HepG2 (cell line): ENCODE measurements around the gene NEURL2. TPM values are rescaled to one million over a fixed set of nuclear protein-coding genes. Genes with fewer than 3 reads are reported as not detected.
A peak's percentile ranks its signal among the peaks of the same experiment; 100 is the strongest.

Source experiments
- ATAC-seq: fragments of 200-7000 bp; cut with Tn5 transposase; 3 replicates; pipeline ENCODE4 v1.9.1; 2020; ENCODE audit warnings: mild to moderate bottlenecking, moderate library complexity
- BruUV-seq: library from RNA; stranded (reverse); fragments of 400-500 nt; replicated peaks from 2 replicates; lab custom pipeline; 2021; lab: Mats Ljungman, UMichigan
- CTCF ChIA-PET: fragments of 300-600 bp; formaldehyde crosslinking; extraction: SDS; loops from one replicate; lab custom pipeline; 2021; ENCODE audit warnings: low total read pairs, inconsistent platforms, low intra/inter-chr PET ratio; lab: Yijun Ruan, JAX
- POLR2A ChIA-PET: fragments of 350-600 bp; sonication (Branson Sonifier 250); formaldehyde crosslinking; loops from one replicate; lab custom pipeline; 2020; ENCODE audit warnings: antibody characterized with exemption, inconsistent platforms; lab: Yijun Ruan, JAX
- DNase-seq: peaks from one replicate; pipeline ENCODE4 v3.0.0-alpha.2; 2015; ENCODE audit warnings: low spot score
- FAIRE-seq: peaks from 3 replicates; lab custom pipeline; 2011; peaks lifted over from hg19 to GRCh38; lab: Jason Lieb, UNC
- H2AFZ ChIP-seq: one replicate; pipeline ENCODE4 v1.6.1; 2011; ENCODE audit warnings: low read length, inconsistent platforms
- H3K27ac ChIP-seq: fragments of 300-600 bp; 3 replicates; pipeline ENCODE4 v1.8.0; 2011; ENCODE audit warnings: mixed run types, mild to moderate bottlenecking, mixed read lengths, low read length, inconsistent platforms; ENCODE audit not compliant: insufficient read depth; ENCODE audit errors: extremely low read length
- H3K27me3 ChIP-seq, 2 experiments: fragments of 200-600 bp in 1 of 2; 2 replicates in 1 of 2; 3 replicates in 1 of 2; pipeline versions ENCODE4 v1.6.0 to v1.8.0; 2011; ENCODE audit warnings: low read length in 2 of 2, mild to moderate bottlenecking in 2 of 2, moderate library complexity in 2 of 2, inconsistent platforms in 1 of 2; ENCODE audit not compliant: insufficient read depth in 2 of 2, control insufficient read depth in 1 of 2
- H3K36me3 ChIP-seq, 2 experiments: fragments of 200-600 bp in 1 of 2; replicated peaks in 1 of 2; 2 replicates in 1 of 2; 3 replicates in 1 of 2; pipeline versions ENCODE4 v1.5.1 to v1.8.0; 2011; ENCODE audit warnings: low read length in 2 of 2, inconsistent platforms in 1 of 2; ENCODE audit not compliant: insufficient read depth in 2 of 2, control insufficient read depth in 1 of 2
- H3K4me1 ChIP-seq: 2 replicates; pipeline ENCODE4 v1.5.1; 2012; ENCODE audit warnings: low read length, inconsistent platforms; ENCODE audit not compliant: insufficient read depth
- H3K4me2 ChIP-seq: 2 replicates; pipeline ENCODE4 v1.6.0; 2011; ENCODE audit warnings: low read depth, low read length, inconsistent platforms
- H3K4me3 ChIP-seq, 3 experiments: fragments of 200-600 bp in 1 of 3; sonication (generic), shearing (Covaris generic) in 1 of 3; replicated peaks in 1 of 3; 2 replicates each; pipeline ENCODE4 v1.5.1; 2011 to 2016; ENCODE audit warnings: low read length in 3 of 3, inconsistent platforms in 2 of 3, low read depth in 2 of 3, mild to moderate bottlenecking in 2 of 3, control low read depth in 1 of 3, mixed read lengths in 1 of 3; ENCODE audit not compliant: insufficient read depth in 1 of 3
- H3K79me2 ChIP-seq: one replicate; pipeline ENCODE4 v1.6.1; 2011; ENCODE audit warnings: low read length, inconsistent platforms; ENCODE audit not compliant: insufficient read depth
- H3K9ac ChIP-seq: 2 replicates; pipeline ENCODE4 v1.6.0; 2011; ENCODE audit warnings: mild to moderate bottlenecking, low read depth, low read length, inconsistent platforms; ENCODE audit not compliant: insufficient read depth
- H3K9me3 ChIP-seq: 2 replicates; pipeline ENCODE4 v1.5.1; 2012; ENCODE audit warnings: mild to moderate bottlenecking, low read length
- H4K20me1 ChIP-seq: 2 replicates; pipeline ENCODE4 v1.6.0; 2011; ENCODE audit warnings: inconsistent platforms, mild to moderate bottlenecking, low read length, moderate library complexity; ENCODE audit not compliant: insufficient read depth
- AGO2 ChIP-seq: fragments of 200-400 bp; formaldehyde crosslinking; optimal IDR thresholded peaks from 2 replicates; pipeline ENCODE3; 2017; ENCODE audit warnings: mild to moderate bottlenecking, low read depth, low read length, moderate library complexity
- AKAP8 ChIP-seq: sonication (generic); formaldehyde crosslinking; IDR thresholded peaks from 2 replicates; pipeline ENCODE4 v1.5.1; 2020; ENCODE audit warnings: mild to moderate bottlenecking, missing genetic modification reagents
- CENPT ChIP-seq: sonication (generic); formaldehyde crosslinking; IDR thresholded peaks from 2 replicates; pipeline ENCODE4 v1.8.0; 2022; ENCODE audit warnings: low read depth, mild to moderate bottlenecking, moderate library complexity, missing genetic modification reagents
- MAFK ChIP-seq, 2 experiments: IDR thresholded peaks in 1 of 2; conservative IDR thresholded peaks in 1 of 2; 2 replicates each; pipeline ENCODE4 v1.6.1; 2011; ENCODE audit warnings: improper control_type of control experiment in 2 of 2, low read length in 2 of 2
- NRL ChIP-seq: sonication (generic); formaldehyde crosslinking; IDR thresholded peaks from 2 replicates; pipeline ENCODE4 v1.5.0; 2020; ENCODE audit warnings: missing genetic modification reagents, mild to moderate bottlenecking, moderate library complexity, borderline replicate concordance
- POLR2A ChIP-seq, 2 experiments: IDR thresholded peaks; 2 replicates each; pipeline ENCODE4 v1.6.1; 2011; ENCODE audit warnings: low read depth in 2 of 2, low read length in 2 of 2, mild to moderate bottlenecking in 1 of 2, moderate library complexity in 1 of 2; ENCODE audit not compliant: insufficient read depth in 1 of 2
- RNF2 ChIP-seq: fragments of 450-650 bp; conservative IDR thresholded peaks from 2 replicates; pipeline ENCODE4 v1.6.1; 2016; ENCODE audit warnings: low read depth
- ZNF296 ChIP-seq: sonication (generic); formaldehyde crosslinking; conservative IDR thresholded peaks from 2 replicates; pipeline ENCODE4 v1.5.0; 2020; ENCODE audit warnings: mild to moderate bottlenecking, missing genetic modification reagents
- ZNF768 ChIP-seq: sonication (generic); formaldehyde crosslinking; IDR thresholded peaks from 2 replicates; pipeline ENCODE4 v1.4.0; 2020; ENCODE audit warnings: missing genetic modification reagents
- WGBS: methylation state at CpG from one replicate; pipeline ENCODE4 v1.1.6; 2017; ENCODE audit warnings: low lambda C conversion rate; 5-methylcytosine and 5-hydroxymethylcytosine counted together
- in situ Hi-C: cut with HindIII; loops from 2 replicates; pipeline ENCODE4 v1.10.0; 2017; ENCODE audit warnings: low pct_unique_long_range_greater_than_20kb; ENCODE audit not compliant: extremely low pct_ligation_motif_present
- intact Hi-C: fragments of 100-400 bp; cut with micrococcal nuclease; formaldehyde crosslinking; loops from one replicate; pipeline ENCODE4 v1.10.0; 2022; ENCODE audit not compliant: unreplicated experiment
- polyA plus RNA-seq, 8 experiments: library from polyadenylated mRNA; depleted of rRNA in 3 of 8; stranded (reverse) in 7 of 8; unstranded in 1 of 8; fragments of >200 nt; fragmentation: Illumina TruSeq in 4 of 8; extraction: Trizol in 4 of 8; gene quantifications; 2 replicates each; pipeline versions ENCODE4 v1.2.1 to v1.2.3, GENCODE V29; 2011 to 2016; ENCODE audit warnings: low read depth in 4 of 8, missing spikeins in 1 of 8, mixed read lengths in 1 of 8; ENCODE audit not compliant: insufficient read depth in 1 of 8
- total RNA-seq, 5 experiments: library from RNA; depleted of rRNA; stranded (reverse); fragments of >200 nt; fragmentation: Illumina TruSeq; extraction: Trizol; gene quantifications; 2 replicates each; pipeline ENCODE4 v1.2.3, GENCODE V29; 2016; ENCODE audit warnings: low read depth in 1 of 5
- TF ChIP-seq, protein P1 (sequence below): sonication (generic); formaldehyde crosslinking; IDR thresholded peaks from 2 replicates; pipeline ENCODE4 v1.4.0; 2020; ENCODE audit warnings: missing genetic modification reagents
- TF ChIP-seq, protein P2 (sequence below): sonication (generic); formaldehyde crosslinking; IDR thresholded peaks from 2 replicates; pipeline ENCODE4 v1.8.1; 2023; ENCODE audit warnings: missing genetic modification reagents, mild to moderate bottlenecking, borderline replicate concordance
- TF ChIP-seq, protein P3 (sequence below): sonication (generic); formaldehyde crosslinking; IDR thresholded peaks from 2 replicates; pipeline ENCODE4 v1.9.0; 2022; ENCODE audit warnings: missing genetic modification reagents, mild to moderate bottlenecking, borderline replicate concordance

Gene NEURL2
- total and polyA plus RNA-seq, 2 of the 13 experiments (the other 11 are each of a cell fraction or from before 2014, with no cell fraction given) = 7.2 to 9.7 TPM

DNA sequence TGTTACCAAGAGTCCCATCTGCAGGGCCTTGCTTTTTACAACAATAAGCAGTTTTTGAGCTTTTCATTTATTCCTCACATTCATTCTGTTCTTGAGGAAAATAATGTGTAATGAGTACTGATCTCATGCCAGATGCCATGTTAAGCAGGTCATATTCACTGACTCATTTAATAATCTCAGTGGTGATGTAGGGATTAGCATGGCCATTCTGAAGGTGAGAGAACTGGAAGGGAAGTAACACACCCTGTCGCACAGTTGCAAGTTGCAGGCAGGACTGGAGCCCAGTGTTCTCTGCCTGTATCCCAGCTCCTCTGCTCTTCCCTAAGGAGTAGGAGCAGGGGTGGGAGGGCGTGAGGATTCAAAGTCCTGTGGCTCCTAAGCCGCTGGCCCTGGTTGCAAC lies 49.0 kb upstream of the NEURL2 start:
- 97% methylated on average over 3 of the region's 3 CpGs for WGBS
- Histone ChIP-seq H3K27me3 (no peaks in the 10 kb centered on the region; a peak in 1 of 5 replicates), H3K9ac (no peak overlapping the region), H3K27ac (no peak overlapping the region), H3K9me3 (no peaks in the 10 kb centered on the region), H3K4me2 (no peak overlapping the region)
- in situ Hi-C loops = no loop called here
- no peak for FAIRE-seq
- TF ChIP-seq, protein P1, sequence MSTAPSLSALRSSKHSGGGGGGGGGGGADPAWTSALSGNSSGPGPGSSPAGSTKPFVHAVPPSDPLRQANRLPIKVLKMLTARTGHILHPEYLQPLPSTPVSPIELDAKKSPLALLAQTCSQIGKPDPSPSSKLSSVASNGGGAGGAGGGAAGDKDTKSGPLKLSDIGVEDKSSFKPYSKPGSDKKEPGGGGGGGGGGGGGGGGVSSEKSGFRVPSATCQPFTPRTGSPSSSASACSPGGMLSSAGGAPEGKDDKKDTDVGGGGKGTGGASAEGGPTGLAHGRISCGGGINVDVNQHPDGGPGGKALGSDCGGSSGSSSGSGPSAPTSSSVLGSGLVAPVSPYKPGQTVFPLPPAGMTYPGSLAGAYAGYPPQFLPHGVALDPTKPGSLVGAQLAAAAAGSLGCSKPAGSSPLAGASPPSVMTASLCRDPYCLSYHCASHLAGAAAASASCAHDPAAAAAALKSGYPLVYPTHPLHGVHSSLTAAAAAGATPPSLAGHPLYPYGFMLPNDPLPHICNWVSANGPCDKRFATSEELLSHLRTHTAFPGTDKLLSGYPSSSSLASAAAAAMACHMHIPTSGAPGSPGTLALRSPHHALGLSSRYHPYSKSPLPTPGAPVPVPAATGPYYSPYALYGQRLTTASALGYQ (CRISPR knock-in tag) = no peak
- TF ChIP-seq CENPT (CRISPR knock-in tag) (no peak), MAFK (conservative IDR thresholded peaks at IDR 0.05 in 1 of 2, IDR thresholded peaks at IDR 0.05 in 1 of 2; ENCODE audit: low read length in 2 of 2) (0 out of 4 replicates have a peak, but pooled peaks of 1 of the 2 experiments have one; percentile 8)
- TF ChIP-seq, all 625 proteins: peak for 1
- Histone ChIP-seq H4K20me1 (no peaks in the 10 kb centered on the region), H3K4me3 (no peak overlapping the region), H3K36me3 (peaks cover 63 to 66% of the 10 kb centered on the region in 2 experiments), H3K4me1 (peaks cover 16% of the 10 kb centered on the region), H3K79me2 (peaks cover 15% of the 10 kb centered on the region), H2AFZ (no peak overlapping the region)
- POLR2A ChIA-PET = interaction anchor here (0.7 to 1.4 kb wide), 3 partner anchors 9 to 20 kb away, joined by 3 read pairs; no protein-coding TSS in a partner anchor
- CTCF ChIA-PET = no interaction called here
- DNase-seq = no peak
- no peak for ATAC-seq
- BruUV-seq = no TSS peak
- intact Hi-C loops = no loop called here

DNA sequence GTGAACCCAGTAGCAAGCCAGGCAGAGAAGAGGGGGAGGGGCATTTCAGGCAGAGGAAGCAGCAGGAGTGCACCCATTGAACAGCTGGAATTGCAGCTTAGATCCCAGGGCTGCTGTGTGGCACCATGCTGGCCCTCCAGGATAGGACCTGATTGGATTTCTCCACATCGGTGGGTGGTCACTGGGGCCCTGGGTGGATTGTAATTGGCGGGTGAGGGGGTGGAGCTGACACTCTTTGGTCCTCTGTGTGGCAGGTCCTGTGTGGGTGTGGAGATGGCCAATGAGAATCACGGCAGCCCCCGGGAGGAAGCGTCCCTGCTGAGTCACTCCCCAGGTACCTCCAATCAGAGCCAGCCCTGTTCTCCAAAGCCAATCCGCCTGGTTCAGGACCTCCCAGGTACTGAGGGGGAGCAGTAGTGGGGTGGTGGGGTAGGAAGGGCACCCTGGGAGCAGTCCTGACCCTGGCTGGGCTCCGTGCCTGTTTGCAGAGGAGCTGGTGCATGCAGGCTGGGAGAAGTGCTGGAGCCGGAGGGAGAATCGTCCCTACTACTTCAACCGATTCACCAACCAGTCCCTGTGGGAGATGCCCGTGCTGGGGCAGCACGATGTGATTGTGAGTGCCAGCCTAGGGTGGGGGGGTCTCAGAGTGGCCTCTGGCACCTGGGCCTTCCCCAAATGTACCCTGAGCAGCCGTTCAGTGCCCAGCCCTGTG lies 47.9 kb upstream of the NEURL2 start:
- WGBS = 97% methylated on average over 11 of the region's 13 CpGs
- ATAC-seq (no peak), DNase-seq (no peak), FAIRE-seq (no peak)
- CTCF ChIA-PET = no interaction called here
- H3K9ac ChIP-seq = no peak overlapping the region
- no TSS peak for BruUV-seq
- no peak overlapping the region for H3K27ac ChIP-seq
- TF ChIP-seq, protein P2, sequence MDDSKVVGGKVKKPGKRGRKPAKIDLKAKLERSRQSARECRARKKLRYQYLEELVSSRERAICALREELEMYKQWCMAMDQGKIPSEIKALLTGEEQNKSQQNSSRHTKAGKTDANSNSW (CRISPR knock-in tag) = no peak
- TF ChIP-seq NRL (CRISPR knock-in tag) = 0 out of 2 replicates have a peak, but pooled peaks have one; percentile 18
- TF ChIP-seq ZNF296 (CRISPR knock-in tag) = 0 out of 2 replicates have a peak, but pooled peaks have one; percentile 45
- TF ChIP-seq AGO2 = peak; percentile 76
- no peak for TF ChIP-seq RNF2
- TF ChIP-seq POLR2A (IDR thresholded peaks at IDR 0.05; ENCODE audit: insufficient read depth in 1 of 2, low read depth in 2 of 2, low read length in 2 of 2) = 0 out of 4 replicates have a peak, but pooled peaks of 1 of the 2 experiments have one; percentile 26
- TF ChIP-seq ZNF768 (CRISPR knock-in tag) = peak; percentile 9; the same call in 1 of the 2 replicates
- TF ChIP-seq AKAP8 (CRISPR knock-in tag) = no peak
- TF ChIP-seq, protein P3, sequence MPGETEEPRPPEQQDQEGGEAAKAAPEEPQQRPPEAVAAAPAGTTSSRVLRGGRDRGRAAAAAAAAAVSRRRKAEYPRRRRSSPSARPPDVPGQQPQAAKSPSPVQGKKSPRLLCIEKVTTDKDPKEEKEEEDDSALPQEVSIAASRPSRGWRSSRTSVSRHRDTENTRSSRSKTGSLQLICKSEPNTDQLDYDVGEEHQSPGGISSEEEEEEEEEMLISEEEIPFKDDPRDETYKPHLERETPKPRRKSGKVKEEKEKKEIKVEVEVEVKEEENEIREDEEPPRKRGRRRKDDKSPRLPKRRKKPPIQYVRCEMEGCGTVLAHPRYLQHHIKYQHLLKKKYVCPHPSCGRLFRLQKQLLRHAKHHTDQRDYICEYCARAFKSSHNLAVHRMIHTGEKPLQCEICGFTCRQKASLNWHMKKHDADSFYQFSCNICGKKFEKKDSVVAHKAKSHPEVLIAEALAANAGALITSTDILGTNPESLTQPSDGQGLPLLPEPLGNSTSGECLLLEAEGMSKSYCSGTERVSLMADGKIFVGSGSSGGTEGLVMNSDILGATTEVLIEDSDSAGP (CRISPR knock-in tag) = peak; percentile 25; the same call in 1 of the 2 replicates
- peaks cover 53 to 55% of the 10 kb centered on the region in 2 experiments for H3K36me3 ChIP-seq
- POLR2A ChIA-PET = no interaction called here
- in situ Hi-C loops (no loop called here), intact Hi-C loops (no loop called here)
- H3K79me2 ChIP-seq = peaks cover 17% of the 10 kb centered on the region
- H4K20me1 ChIP-seq = no peaks in the 10 kb centered on the region
- no peak overlapping the region for H3K4me2 ChIP-seq
- no peaks in the 10 kb centered on the region for H3K9me3 ChIP-seq
- H2AFZ ChIP-seq = no peak overlapping the region
- no peak overlapping the region for H3K4me3 ChIP-seq
- no peaks in the 10 kb centered on the region; a peak in 1 of 5 replicates for H3K27me3 ChIP-seq
- H3K4me1 ChIP-seq = peaks cover 17% of the 10 kb centered on the region
